Lung (tissue), 12 donors: Measurements from ENCODE around the gene KRT20. TPM values are rescaled to one million over a fixed set of nuclear protein-coding genes. Genes with fewer than 3 reads are reported as not detected.

ENCODE experiments used
- ATAC-seq: fragments of 200-7000 bp; cut with Tn5 transposase; one replicate; pipeline ENCODE4 v1.9.1; 2020; ENCODE audit warnings: moderate number of reproducible peaks; ENCODE audit not compliant: insufficient read depth, low FRiP score
- DNase-seq, 3 donors: peaks; one replicate each; pipeline ENCODE4 v3.0.0-alpha.2; 2013 to 2017
- H3K27ac ChIP-seq, 2 donors: one replicate each; pipeline ENCODE4 v1.5.1; 2013; ENCODE audit warnings: mild to moderate bottlenecking in 2 of 2, moderate library complexity in 2 of 2, control low read depth in 1 of 2, inconsistent platforms in 1 of 2, low read depth in 1 of 2, low read length in 1 of 2
- H3K27me3 ChIP-seq, 3 donors: one replicate each; pipeline ENCODE4 v1.5.1; 2013; ENCODE audit warnings: low read length in 2 of 3; ENCODE audit not compliant: control insufficient read depth in 3 of 3, insufficient read depth in 3 of 3
- H3K36me3 ChIP-seq, 4 donors: one replicate each; pipeline ENCODE4 v1.5.1; 2013; ENCODE audit warnings: low read length in 4 of 4, mild to moderate bottlenecking in 1 of 4, moderate library complexity in 1 of 4; ENCODE audit not compliant: control insufficient read depth in 4 of 4, insufficient read depth in 4 of 4
- H3K4me1 ChIP-seq, 5 donors: one replicate each; pipeline ENCODE4 v1.5.1; 2013; ENCODE audit warnings: low read length in 5 of 5, mild to moderate bottlenecking in 2 of 5, moderate library complexity in 1 of 5; ENCODE audit not compliant: control insufficient read depth in 5 of 5, insufficient read depth in 5 of 5
- H3K4me3 ChIP-seq: one replicate; pipeline ENCODE4 v1.5.1; 2013; ENCODE audit warnings: mild to moderate bottlenecking, control low read depth, moderate library complexity
- H3K9ac ChIP-seq, 2 donors: one replicate each; pipeline ENCODE4 v1.5.1; 2013; ENCODE audit warnings: low read length in 2 of 2, control low read depth in 1 of 2; ENCODE audit not compliant: insufficient read depth in 1 of 2
- H3K9me3 ChIP-seq, 4 donors: one replicate each; pipeline ENCODE4 v1.5.1; 2013; ENCODE audit warnings: low read length in 3 of 4, mild to moderate bottlenecking in 1 of 4, moderate library complexity in 1 of 4; ENCODE audit not compliant: control insufficient read depth in 4 of 4, insufficient read depth in 3 of 4
- WGBS, 2 donors: extraction: QIAGEN DNeasy Blood & Tissue Kit; methylation state at CpG; one replicate each; pipeline ENCODE4 v1.1.7; 2013; 5-methylcytosine and 5-hydroxymethylcytosine counted together
- polyA plus RNA-seq, 2 donors: library from polyadenylated mRNA; stranded (reverse); fragments of 200-250 nt; gene quantifications; one replicate each; pipeline ENCODE4 v1.2.1, GENCODE V29; 2013
- total RNA-seq, 2 donors: library from RNA; depleted of rRNA in 1 of 2; stranded (reverse); fragments of >200 nt in 1 of 2; gene quantifications; one replicate each; pipeline ENCODE4 v1.2.1, GENCODE V29; 2014 to 2021
- TF ChIP-seq, protein P1 (sequence below): IDR thresholded peaks from 2 replicates; pipeline ENCODE4 v1.5.1; 2012; ENCODE audit warnings: mild to moderate bottlenecking; ENCODE audit errors: control extremely low read depth, extremely low read depth
- donor health status: control.
- donor health status: control.
- donor health status: Bipolar disorder and iron deficiency.
- donor health status: healthy.
- donor health status: DM: yes; HTN: yes; CAD: no.

KRT20 gene
- total and polyA plus RNA-seq, 4 donors = 0.24 to 0.31 TPM; not detected in 2

DNA sequence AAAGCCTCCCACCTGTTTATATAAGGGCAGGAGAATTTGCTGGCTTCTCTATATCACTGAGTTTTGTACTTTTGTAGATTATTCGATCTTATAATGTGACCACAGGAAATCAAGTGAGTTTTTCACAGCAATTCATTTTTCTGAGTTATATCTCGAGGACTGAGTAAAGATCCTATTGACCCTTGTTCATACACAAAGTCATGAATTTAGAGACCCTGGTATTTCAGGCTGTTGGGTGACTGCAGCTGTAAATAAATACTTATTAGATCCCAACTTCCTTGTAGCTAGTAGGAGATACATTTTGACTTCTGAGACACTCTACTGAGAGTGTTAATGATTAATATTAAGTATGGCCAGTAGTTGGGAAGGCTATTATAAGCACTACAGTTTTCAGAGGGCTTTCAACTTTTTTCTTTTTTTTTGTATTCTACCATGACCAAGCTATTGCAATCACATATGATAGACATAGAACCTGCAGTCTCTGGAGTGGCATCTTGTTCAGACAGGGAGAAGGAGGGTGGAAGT, 3.2 kb upstream of the KRT20 start:
- WGBS, 2 donors = 70 to 85% methylated on average over 2 of the region's 2 CpGs
- no peak for ATAC-seq

DNA sequence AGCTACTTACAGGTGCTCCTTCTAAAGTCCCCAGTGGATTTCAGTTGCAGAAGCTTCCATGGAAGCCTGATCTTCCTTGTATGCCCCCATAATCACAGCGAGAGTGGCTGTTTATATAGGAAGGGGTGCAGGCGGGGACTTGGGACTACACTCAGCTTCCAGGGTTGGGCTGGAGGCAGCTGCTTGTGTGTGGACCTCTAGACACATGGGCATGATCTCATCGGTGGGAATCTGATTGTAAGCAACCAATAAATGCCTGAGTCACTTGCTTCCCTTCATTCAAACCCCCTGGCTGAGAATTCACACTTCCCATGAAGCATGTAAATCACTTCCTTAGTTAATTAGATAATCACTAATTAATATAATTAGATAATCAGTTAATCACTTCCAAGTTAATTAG, 1.0 kb upstream of the KRT20 start:
- ATAC-seq (no peak), DNase-seq (no peak)
- no peaks in the 10 kb centered on the region for H3K9me3 ChIP-seq
- H3K36me3 ChIP-seq = no peaks in the 10 kb centered on the region
- TF ChIP-seq, protein P1, sequence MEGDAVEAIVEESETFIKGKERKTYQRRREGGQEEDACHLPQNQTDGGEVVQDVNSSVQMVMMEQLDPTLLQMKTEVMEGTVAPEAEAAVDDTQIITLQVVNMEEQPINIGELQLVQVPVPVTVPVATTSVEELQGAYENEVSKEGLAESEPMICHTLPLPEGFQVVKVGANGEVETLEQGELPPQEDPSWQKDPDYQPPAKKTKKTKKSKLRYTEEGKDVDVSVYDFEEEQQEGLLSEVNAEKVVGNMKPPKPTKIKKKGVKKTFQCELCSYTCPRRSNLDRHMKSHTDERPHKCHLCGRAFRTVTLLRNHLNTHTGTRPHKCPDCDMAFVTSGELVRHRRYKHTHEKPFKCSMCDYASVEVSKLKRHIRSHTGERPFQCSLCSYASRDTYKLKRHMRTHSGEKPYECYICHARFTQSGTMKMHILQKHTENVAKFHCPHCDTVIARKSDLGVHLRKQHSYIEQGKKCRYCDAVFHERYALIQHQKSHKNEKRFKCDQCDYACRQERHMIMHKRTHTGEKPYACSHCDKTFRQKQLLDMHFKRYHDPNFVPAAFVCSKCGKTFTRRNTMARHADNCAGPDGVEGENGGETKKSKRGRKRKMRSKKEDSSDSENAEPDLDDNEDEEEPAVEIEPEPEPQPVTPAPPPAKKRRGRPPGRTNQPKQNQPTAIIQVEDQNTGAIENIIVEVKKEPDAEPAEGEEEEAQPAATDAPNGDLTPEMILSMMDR = no peak
- H3K27me3 ChIP-seq = peaks cover 0 to 2% (median 0%) of the 10 kb centered on the region in 3 donors
- H3K27ac ChIP-seq = no peak overlapping the region
- H3K4me3 ChIP-seq = no peak overlapping the region
- WGBS, 2 donors = 57 to 89% methylated on average over 3 of the region's 3 CpGs
- no peak overlapping the region for H3K9ac ChIP-seq
- H3K4me1 ChIP-seq = no peaks in the 10 kb centered on the region

More for the DNA sequence above, 3.2 kb upstream of the KRT20 start:
- no peaks in the 10 kb centered on the region for H3K9me3 ChIP-seq
- no peaks in the 10 kb centered on the region for H3K4me1 ChIP-seq
- TF ChIP-seq, protein P1 = no peak
- no peak overlapping the region for H3K9ac ChIP-seq
- H3K27me3 ChIP-seq = peaks cover 0 to 2% (median 0%) of the 10 kb centered on the region in 3 donors
- H3K4me3 ChIP-seq = no peak overlapping the region
- H3K27ac ChIP-seq = no peak overlapping the region
- H3K36me3 ChIP-seq = no peaks in the 10 kb centered on the region
- DNase-seq = peak in 1 of 3 donors; percentile 4

DNA sequence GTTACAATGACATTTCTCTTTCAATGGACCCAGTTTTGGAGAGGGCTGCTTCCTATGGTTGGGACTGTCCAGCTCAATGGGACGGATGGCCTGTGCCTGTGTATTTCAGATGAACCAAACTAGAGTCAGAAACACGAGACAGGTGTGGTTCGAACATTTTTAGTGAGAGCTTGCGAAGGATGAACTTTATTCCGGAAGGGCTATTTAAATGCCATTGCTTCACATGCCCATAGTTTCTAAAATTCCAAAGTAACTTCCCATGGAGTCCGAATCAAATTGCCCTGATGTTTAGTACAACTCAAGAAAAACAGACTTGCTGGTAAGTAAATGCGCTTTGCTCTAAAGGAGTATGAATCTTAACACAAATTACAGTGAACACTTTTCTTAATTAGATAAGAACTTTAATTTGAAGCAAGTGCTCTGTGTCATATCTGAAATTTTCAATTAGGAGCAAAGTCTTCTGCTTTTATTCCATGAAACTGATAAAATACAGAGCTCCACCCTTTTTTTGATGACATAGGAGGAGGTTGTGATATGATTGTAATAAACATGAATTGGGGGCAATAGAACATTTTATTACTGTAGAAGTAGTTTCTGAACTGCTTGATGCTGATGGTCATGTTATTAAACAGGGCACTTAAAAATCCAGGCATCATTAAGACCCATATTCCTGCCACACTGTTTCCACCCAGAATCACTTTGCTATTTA, 1.3 kb downstream of the KRT20 start:
- TF ChIP-seq, protein P1 = no peak
- Histone ChIP-seq H3K4me1 (no peaks in the 10 kb centered on the region), H3K27ac (no peak overlapping the region), H3K36me3 (no peaks in the 10 kb centered on the region), H3K9ac (no peak overlapping the region), H3K9me3 (no peaks in the 10 kb centered on the region), H3K27me3 (peaks cover 0 to 3% (median 2%) of the 10 kb centered on the region in 3 donors), H3K4me3 (no peak overlapping the region)
- no peak for DNase-seq
- no peak for ATAC-seq
- 93 to 95% methylated on average over 7 of the region's 7 CpGs for WGBS, 2 donors
